Gastrocnemius medialis (tissue), 4 donors: ENCODE results near the gene HNRNPDL.
"Not testable (repeated sequence)": the region's sequence is repeated elsewhere in the genome, so short reads cannot be mapped to it uniquely, and the experiment has no call there.

Experiments
- CTCF ChIP-seq, 5 experiments: fragments of 450-650 bp in 3 of 5; fragments of 200-600 bp in 2 of 5; sonication (generic) in 2 of 5; IDR thresholded peaks in 4 of 5; conservative IDR thresholded peaks in 1 of 5; 1 replicate in 4 of 5; 2 replicates in 1 of 5; pipeline ENCODE4 v1.5.1; 2016 to 2019; ENCODE audit warnings: antibody characterized with exemption in 5 of 5, mild to moderate bottlenecking in 3 of 5, moderate library complexity in 3 of 5
- POLR2A ChIP-seq, 2 donors: fragments of 450-650 bp; IDR thresholded peaks; one replicate each; pipeline ENCODE4 v1.6.1; 2017; ENCODE audit warnings: antibody characterized with exemption in 2 of 2, mild to moderate bottlenecking in 2 of 2, moderate library complexity in 2 of 2

- not testable (repeated sequence) for TF ChIP-seq POLR2A (IDR thresholded peaks at IDR 0.05); CTCF (IDR thresholded peaks at IDR 0.05 in 4 of 5, conservative IDR thresholded peaks at IDR 0.05 in 1 of 5)
Measured at GRCh38 chr4:82390061-82390460, 40.2 kb downstream of the HNRNPDL start.
